Immature natural killer cell (primary cell): Measurements from ENCODE around the gene GNAS-AS1. TPM values are rescaled to one million over a fixed set of nuclear protein-coding genes. Genes with fewer than 3 reads are reported as not detected.
A peak's percentile ranks its signal among the peaks of the same experiment; 100 is the strongest.
"Not testable (repeated sequence)": the region's sequence is repeated elsewhere in the genome, so short reads cannot be mapped to it uniquely, and the experiment has no call there.

Source experiments
- DNase-seq, 3 donors: peaks; one replicate each; pipeline ENCODE4 v3.0.0; 2022; ENCODE audit warnings: mixed read lengths in 1 of 3
- H3K27ac Mint-ChIP-seq, 6 donors: one replicate each; pipeline ENCODE4 v1.8.0; 2020; ENCODE audit warnings: mixed read lengths in 6 of 6, mild to moderate bottlenecking in 5 of 6, inconsistent platforms in 4 of 6, moderate library complexity in 3 of 6
- H3K27me3 Mint-ChIP-seq, 3 donors: one replicate each; pipeline ENCODE4 v1.8.0; 2020 to 2021; ENCODE audit warnings: low read depth in 3 of 3, mild to moderate bottlenecking in 3 of 3, mixed read lengths in 3 of 3, moderate library complexity in 3 of 3, inconsistent platforms in 1 of 3
- H3K36me3 Mint-ChIP-seq, 3 donors: one replicate each; pipeline ENCODE4 v1.8.0; 2020; ENCODE audit warnings: mixed read lengths in 3 of 3, inconsistent platforms in 2 of 3, mild to moderate bottlenecking in 2 of 3
- H3K4me1 Mint-ChIP-seq, 2 donors: one replicate each; pipeline ENCODE4 v1.8.0; 2020; ENCODE audit warnings: inconsistent platforms in 2 of 2, mild to moderate bottlenecking in 2 of 2, mixed read lengths in 2 of 2, moderate library complexity in 1 of 2
- H3K4me3 Mint-ChIP-seq, 5 donors: one replicate each; pipeline ENCODE4 v1.8.0; 2020; ENCODE audit warnings: mild to moderate bottlenecking in 5 of 5, mixed read lengths in 5 of 5, inconsistent platforms in 3 of 5, moderate library complexity in 3 of 5
- H3K9me3 Mint-ChIP-seq, 6 donors: one replicate each; pipeline ENCODE4 v1.8.0; 2020; ENCODE audit warnings: mild to moderate bottlenecking in 6 of 6, mixed read lengths in 6 of 6, inconsistent platforms in 4 of 6, moderate library complexity in 3 of 6
- polyA plus RNA-seq, 3 donors: library from polyadenylated mRNA; unstranded; fragments of 300-500 nt; fragmentation: Illumina TruSeq; gene quantifications; one replicate each; pipeline ENCODE4 v1.2.3, GENCODE V29; 2021

The GNAS-AS1 gene
- polyA plus RNA-seq, 3 donors from 2014 or later = not detected

DNA sequence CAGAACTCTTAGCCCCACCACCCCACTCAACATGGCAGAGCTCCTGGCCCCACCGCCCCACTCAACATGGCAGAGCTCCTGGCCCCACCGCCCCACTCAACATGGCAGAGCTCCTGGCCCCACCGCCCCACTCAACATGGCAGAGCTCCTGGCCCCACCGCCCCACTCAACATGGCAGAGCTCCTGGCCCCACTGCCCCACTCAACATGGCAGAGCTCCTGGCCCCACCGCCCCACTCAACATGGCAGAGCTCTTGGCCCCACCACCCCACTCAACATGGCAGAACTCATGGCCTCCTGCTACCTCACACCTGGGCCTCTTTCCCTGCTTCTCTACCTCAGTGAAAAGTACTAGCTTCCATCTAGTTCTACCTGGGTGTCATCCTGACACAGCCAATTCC lies 21.9 kb downstream of the GNAS-AS1 start:
- not testable (repeated sequence) for H3K36me3 Mint-ChIP-seq, DNase-seq, H3K4me3 Mint-ChIP-seq, H3K27ac Mint-ChIP-seq, H3K27me3 Mint-ChIP-seq, H3K9me3 Mint-ChIP-seq, H3K4me1 Mint-ChIP-seq

- H3K36me3 Mint-ChIP-seq = no peaks in the 10 kb centered on the region
- H3K9me3 Mint-ChIP-seq = no peaks in the 10 kb centered on the region
- H3K4me3 Mint-ChIP-seq = no peak overlapping the region
- H3K27ac Mint-ChIP-seq = no peak overlapping the region
- no peak for DNase-seq
- peaks cover 3 to 6% (median 4%) of the 10 kb centered on the region in 3 donors for H3K27me3 Mint-ChIP-seq
- H3K4me1 Mint-ChIP-seq = peaks cover 0 to 2% of the 10 kb centered on the region in 2 donors
Measured at GRCh38 chr20:58828136-58828535, 22.6 kb downstream of the GNAS-AS1 start.

DNA sequence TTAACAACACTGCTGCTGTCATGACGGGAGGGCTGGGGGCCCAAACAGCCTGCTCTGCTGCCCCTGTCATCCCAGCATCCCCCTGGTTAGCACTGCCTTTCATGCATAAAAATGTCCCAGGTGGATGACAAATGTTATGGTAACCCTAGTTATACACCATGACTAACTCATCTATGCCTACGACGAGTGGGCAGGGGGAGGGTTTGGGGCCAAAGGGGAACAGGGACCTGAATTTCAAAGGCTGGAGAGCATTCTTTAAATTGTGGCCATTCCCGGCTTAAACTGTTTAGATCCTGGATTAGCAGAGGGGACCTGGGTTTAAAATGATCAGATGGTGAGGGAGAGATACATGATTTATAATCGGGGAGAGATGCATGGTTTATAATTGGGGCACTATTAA lies 24.4 kb downstream of the GNAS-AS1 start:
- DNase-seq = no peak
- Mint-ChIP-seq H3K4me1 (peaks cover 0 to 2% of the 10 kb centered on the region in 2 donors), H3K27ac (no peak overlapping the region), H3K27me3 (peaks cover 3 to 4% (median 4%) of the 10 kb centered on the region in 3 donors), H3K9me3 (no peaks in the 10 kb centered on the region), H3K36me3 (no peaks in the 10 kb centered on the region), H3K4me3 (no peak overlapping the region)

DNA sequence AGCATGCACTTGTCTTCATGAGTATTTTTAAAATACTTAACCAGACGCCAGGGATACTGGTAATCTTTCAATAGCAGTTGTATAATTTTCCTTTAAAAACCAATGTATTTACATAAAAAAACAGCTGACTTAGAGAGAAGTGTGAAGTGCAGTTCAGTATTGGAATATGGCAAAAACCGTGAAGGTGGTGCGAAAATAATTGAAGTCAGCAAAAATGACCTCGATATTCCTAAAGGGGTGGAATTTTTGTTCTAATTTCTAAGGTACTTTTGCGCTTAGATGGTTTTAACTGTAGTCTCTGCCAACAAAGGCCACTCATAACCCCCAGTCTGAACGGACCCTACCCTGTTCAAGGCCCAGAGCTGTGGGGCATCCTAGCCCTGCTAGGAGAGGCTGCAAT lies 25.3 kb downstream of the GNAS-AS1 start:
- no peak for DNase-seq
- Mint-ChIP-seq H3K27me3 (peaks cover 0 to 4% (median under 1%) of the 10 kb centered on the region in 3 donors), H3K27ac (no peak overlapping the region), H3K9me3 (no peaks in the 10 kb centered on the region), H3K4me1 (no peaks in the 10 kb centered on the region), H3K4me3 (no peak overlapping the region), H3K36me3 (no peaks in the 10 kb centered on the region)

DNA sequence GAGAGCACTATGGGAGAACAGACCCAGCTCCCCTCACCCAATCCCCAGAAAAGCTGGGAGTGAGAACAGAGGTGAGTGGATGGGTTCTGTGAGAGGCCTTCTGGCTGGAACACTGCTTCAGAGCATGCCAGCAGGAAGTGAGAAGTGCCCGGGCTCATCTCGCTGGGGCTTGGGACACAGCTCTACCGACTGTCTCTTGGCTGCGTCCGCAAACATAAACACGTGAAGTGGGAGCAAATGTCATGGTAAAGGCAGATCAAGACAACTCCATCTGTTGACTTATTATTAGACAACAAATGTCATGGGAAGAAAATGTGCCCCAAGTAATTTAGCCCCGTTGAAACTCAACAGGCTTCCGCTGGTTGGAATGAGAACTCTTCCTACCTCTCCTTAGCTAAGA lies 25.9 kb downstream of the GNAS-AS1 start:
- Mint-ChIP-seq H3K4me1 (no peaks in the 10 kb centered on the region), H3K36me3 (no peaks in the 10 kb centered on the region), H3K27me3 (peaks cover 0 to 4% (median 0%) of the 10 kb centered on the region in 3 donors), H3K27ac (no peak overlapping the region), H3K9me3 (no peaks in the 10 kb centered on the region), H3K4me3 (no peak overlapping the region)
- no peak for DNase-seq

DNA sequence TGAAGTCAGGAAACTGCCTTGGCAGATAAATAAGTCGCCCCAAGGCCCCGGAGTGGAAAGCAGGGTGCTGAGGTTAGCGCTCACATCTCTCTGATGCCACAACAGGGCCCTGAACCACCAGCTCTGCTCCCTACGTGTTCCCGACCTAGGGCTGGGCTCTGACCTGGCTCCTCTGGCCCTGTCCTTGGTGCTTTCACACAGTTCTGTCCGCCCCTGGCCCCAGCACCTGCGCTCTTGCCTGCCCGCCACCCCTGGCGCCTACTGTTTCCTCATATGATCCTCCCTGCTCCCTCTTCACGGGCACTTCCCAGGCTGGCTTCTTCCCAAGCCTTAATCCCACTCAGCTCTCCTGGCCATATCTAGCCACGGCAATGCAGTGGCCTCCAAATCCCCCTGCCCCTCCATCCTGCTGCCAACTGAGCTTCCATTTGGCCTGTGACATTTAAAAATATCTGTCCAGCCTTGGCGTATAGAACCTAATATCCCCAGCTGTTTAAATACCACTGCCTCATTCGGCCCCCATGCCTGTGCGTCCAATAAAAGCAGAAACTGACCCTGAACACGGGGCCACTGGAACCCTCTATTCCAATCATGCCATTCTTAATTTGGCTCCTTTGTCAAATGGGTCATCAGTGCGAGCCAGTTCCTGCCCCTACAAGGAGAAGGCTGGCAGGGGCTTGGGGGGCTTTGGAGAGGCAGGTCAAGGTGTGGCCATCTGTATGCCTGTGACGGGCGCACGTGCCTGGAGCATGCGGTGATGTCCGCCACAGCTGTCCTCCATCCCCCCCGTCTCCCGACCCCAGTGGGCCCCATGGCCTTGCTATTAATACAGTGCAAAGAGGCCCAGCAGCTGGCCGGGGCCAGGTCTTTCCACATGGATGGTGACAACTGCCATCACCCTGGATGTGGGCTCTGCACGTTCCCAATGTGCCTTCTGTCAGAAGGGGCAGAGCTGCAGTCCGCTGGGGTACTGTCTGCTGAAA lies 27.7 kb downstream of the GNAS-AS1 start:
- no peaks in the 10 kb centered on the region for H3K9me3 Mint-ChIP-seq
- H3K27ac Mint-ChIP-seq = no peak overlapping the region
- H3K4me1 Mint-ChIP-seq = peaks cover 0 to 7% of the 10 kb centered on the region in 2 donors
- H3K27me3 Mint-ChIP-seq = peaks cover 0 to 2% (median 0%) of the 10 kb centered on the region in 3 donors
- no peak for DNase-seq
- no peak overlapping the region for H3K4me3 Mint-ChIP-seq
- no peaks in the 10 kb centered on the region for H3K36me3 Mint-ChIP-seq

GRCh38 chr20:58822149-58822548 lies 28.6 kb downstream of the GNAS-AS1 start:
- Mint-ChIP-seq H3K4me3 (no peak overlapping the region), H3K36me3 (no peaks in the 10 kb centered on the region), H3K27me3 (peaks cover 0 to 2% (median 1%) of the 10 kb centered on the region in 3 donors), H3K27ac (no peak overlapping the region), H3K9me3 (no peaks in the 10 kb centered on the region), H3K4me1 (peaks cover 0 to 7% of the 10 kb centered on the region in 2 donors)
- no peak for DNase-seq

GRCh38 chr20:58820515-58820914 lies 30.2 kb downstream of the GNAS-AS1 start:
- not testable (repeated sequence) for H3K4me3 Mint-ChIP-seq, H3K27ac Mint-ChIP-seq

DNA sequence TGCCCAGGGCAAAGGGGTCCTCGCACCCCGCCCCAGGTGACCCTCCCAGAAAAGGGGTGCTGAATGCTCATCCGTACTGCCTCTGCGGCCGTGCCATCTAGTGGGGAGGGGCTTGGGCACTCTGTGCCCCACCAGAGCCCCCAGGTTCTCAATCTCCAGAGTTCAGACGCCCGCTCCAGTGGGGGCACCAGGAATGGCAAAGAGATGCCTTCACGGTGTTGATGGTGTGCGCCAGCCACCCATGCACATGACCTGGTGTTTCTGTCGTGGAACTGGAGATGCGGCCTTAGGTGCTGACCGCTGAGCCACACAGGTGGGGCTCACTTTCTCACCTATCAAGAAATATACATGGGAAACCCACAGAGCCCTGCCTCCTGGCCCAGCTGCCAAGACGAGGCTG lies 30.8 kb downstream of the GNAS-AS1 start:
- H3K4me1 Mint-ChIP-seq = peaks cover 0 to 7% of the 10 kb centered on the region in 2 donors
- DNase-seq = no peak
- no peaks in the 10 kb centered on the region for H3K9me3 Mint-ChIP-seq
- no peaks in the 10 kb centered on the region for H3K36me3 Mint-ChIP-seq
- no peak overlapping the region for H3K4me3 Mint-ChIP-seq
- peaks cover 0 to 5% (median 1%) of the 10 kb centered on the region in 3 donors for H3K27me3 Mint-ChIP-seq
- no peak overlapping the region for H3K27ac Mint-ChIP-seq

More at GRCh38 chr20:58820515-58820914, 30.2 kb downstream of the GNAS-AS1 start:
- H3K36me3 Mint-ChIP-seq, DNase-seq, H3K27me3 Mint-ChIP-seq, H3K4me1 Mint-ChIP-seq, H3K9me3 Mint-ChIP-seq: not testable (repeated sequence)

DNA sequence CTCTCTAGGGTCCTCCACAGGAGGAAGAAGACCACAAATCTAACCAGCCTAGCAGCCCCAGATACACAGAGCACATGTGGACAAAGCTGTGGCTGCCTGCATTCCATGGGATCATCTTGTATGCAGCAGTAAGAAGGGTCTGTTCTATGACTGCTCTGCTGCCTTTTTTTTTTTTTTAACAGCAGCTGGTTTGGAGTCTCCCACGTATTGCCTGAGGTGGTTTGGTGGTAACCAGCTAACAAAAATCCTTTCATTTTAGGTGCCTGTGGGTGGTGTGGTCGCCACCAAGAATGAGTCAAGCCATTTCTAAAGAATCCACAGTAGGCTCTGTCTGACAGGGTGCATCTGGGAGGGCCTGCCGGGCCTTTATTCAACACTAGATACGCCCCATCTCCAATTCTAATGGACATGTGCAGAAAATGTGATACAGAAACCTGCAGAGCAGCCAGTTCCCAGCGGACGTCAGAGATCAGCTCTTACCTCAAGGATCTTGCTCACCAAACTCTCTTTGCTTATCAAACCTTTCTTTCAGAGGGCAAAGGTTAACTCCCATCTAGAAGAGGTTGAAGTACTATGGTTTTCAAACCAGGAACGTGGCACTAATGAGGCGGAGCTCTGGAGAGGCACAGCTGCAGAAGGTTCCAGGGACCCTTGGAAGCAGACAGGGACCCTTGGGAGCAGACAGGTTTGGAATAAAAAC lies 32.0 kb downstream of the GNAS-AS1 start:
- no peak overlapping the region for H3K4me3 Mint-ChIP-seq
- H3K27ac Mint-ChIP-seq = peak overlapping the region in 1 of 6 donors; percentile 27
- peak; percentile 9 to 18 (median 18) for DNase-seq
- peaks cover 0 to 7% of the 10 kb centered on the region in 2 donors for H3K4me1 Mint-ChIP-seq
- no peaks in the 10 kb centered on the region for H3K36me3 Mint-ChIP-seq
- H3K27me3 Mint-ChIP-seq = peaks cover 0 to 4% (median 1%) of the 10 kb centered on the region in 3 donors
- H3K9me3 Mint-ChIP-seq = no peaks in the 10 kb centered on the region

DNA sequence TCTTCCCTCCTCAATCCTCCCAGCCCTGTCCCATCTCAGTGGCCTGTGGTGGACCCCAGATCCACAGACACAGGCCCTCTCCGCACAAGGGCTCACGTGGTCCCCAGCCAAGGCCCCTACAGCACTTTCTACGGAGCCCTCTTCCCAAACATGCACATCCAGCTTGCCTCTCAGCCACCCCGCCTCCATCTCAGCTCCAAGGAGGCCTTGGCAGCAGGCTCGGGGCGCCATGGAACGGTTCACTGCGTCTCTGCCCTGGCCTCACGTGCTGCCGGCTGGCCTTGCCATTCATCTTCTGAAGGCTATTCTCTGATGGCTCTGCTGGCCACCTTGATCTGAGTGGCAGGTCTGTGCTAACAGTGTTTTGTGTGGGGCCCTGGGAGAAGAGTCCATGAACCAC lies 33.0 kb downstream of the GNAS-AS1 start:
- no peaks in the 10 kb centered on the region for H3K36me3 Mint-ChIP-seq
- DNase-seq = no peak
- H3K27ac Mint-ChIP-seq = no peak overlapping the region
- no peaks in the 10 kb centered on the region for H3K9me3 Mint-ChIP-seq
- no peak overlapping the region for H3K4me3 Mint-ChIP-seq
- H3K27me3 Mint-ChIP-seq = peaks cover 0 to 9% (median 1%) of the 10 kb centered on the region in 3 donors
- H3K4me1 Mint-ChIP-seq = peaks cover 0 to 7% of the 10 kb centered on the region in 2 donors

GRCh38 chr20:58816957-58817651 lies 33.6 kb downstream of the GNAS-AS1 start:
- DNase-seq = no peak
- no peak overlapping the region for H3K4me3 Mint-ChIP-seq
- H3K36me3 Mint-ChIP-seq = no peaks in the 10 kb centered on the region
- no peaks in the 10 kb centered on the region for H3K9me3 Mint-ChIP-seq
- H3K27ac Mint-ChIP-seq = no peak overlapping the region
- H3K27me3 Mint-ChIP-seq = peaks cover 0 to 9% (median 1%) of the 10 kb centered on the region in 3 donors
- peaks cover 0 to 7% of the 10 kb centered on the region in 2 donors for H3K4me1 Mint-ChIP-seq

- no peak for DNase-seq
- H3K4me3 Mint-ChIP-seq = no peak overlapping the region
- H3K4me1 Mint-ChIP-seq = peaks cover 0 to 7% of the 10 kb centered on the region in 2 donors
- no peaks in the 10 kb centered on the region for H3K36me3 Mint-ChIP-seq
- H3K9me3 Mint-ChIP-seq = no peaks in the 10 kb centered on the region
- H3K27ac Mint-ChIP-seq = no peak overlapping the region
- H3K27me3 Mint-ChIP-seq = peaks cover 0 to 9% (median 1%) of the 10 kb centered on the region in 3 donors
Measured at GRCh38 chr20:58816051-58816450, 34.7 kb downstream of the GNAS-AS1 start.
